Measurements from ENCODE around the gene CFAP45.

GRCh38 chr1:159828176-159828575 is 71.8 kb downstream of the CFAP45 start:
- TF ChIP-seq CTCF (IDR thresholded peaks at IDR 0.05) (no peak), POLR2A (IDR thresholded peaks at IDR 0.05) (no peak)

Data from thyroid gland (tissue), 4 donors.